OCI-LY3 (cell line): ENCODE data around the gene HNRNPLL.

ENCODE experiments used
- CTCF ChIP-seq: fragments of 200-600, 300-600 bp; sonication (generic); IDR thresholded peaks from 2 replicates; pipeline ENCODE4 v1.5.1; 2014; ENCODE audit warnings: antibody characterized with exemption, low read length, low read depth
- EZH2phosphoT487 ChIP-seq: fragments of 200-600 bp; shearing (Covaris generic); IDR thresholded peaks from 2 replicates; pipeline ENCODE4 v1.6.1; 2018; ENCODE audit warnings: antibody characterized with exemption, mixed run types, low read depth

GRCh38 chr2:38528534-38528933 lies 74.2 kb downstream of the HNRNPLL start:
- TF ChIP-seq CTCF (no peak), EZH2phosphoT487 (no peak)
